ENCODE data around the gene ATG16L1. TPM values are rescaled to one million over a fixed set of nuclear protein-coding genes. Genes with fewer than 3 reads are reported as not detected.

The ATG16L1 gene
- polyA plus RNA-seq, 1 donor (not counting 4 experiments of a cell fraction or from before 2014, with no cell fraction given) = 38.5 TPM

GRCh38 chr2:233236820-233237589, 14.5 kb upstream of the ATG16L1 start:
- H3K4me1 ChIP-seq (ENCODE audit: control insufficient read depth, extremely low read depth, insufficient read depth, low read length) = peaks cover 10% of the 10 kb centered on the region
- no peaks in the 10 kb centered on the region for H3K9me1 ChIP-seq (ENCODE audit: control insufficient read depth, extremely low read depth, insufficient read depth, low read length)
- H2AFZ ChIP-seq (ENCODE audit: control insufficient read depth, low read length) = no peak overlapping the region
- dilution Hi-C loops (cut with MboI; ENCODE audit: extremely low pct_ligation_motif_present, low sequenced_read_pairs) = loop anchor here (25.0 kb wide), 1 partner anchor 375 kb away; the partner anchor contains the start of gene SNORC
- no peaks in the 10 kb centered on the region for H3K79me2 ChIP-seq (ENCODE audit: control insufficient read depth, insufficient read depth, low read length)
- no peaks in the 10 kb centered on the region for H4K20me1 ChIP-seq (ENCODE audit: control insufficient read depth, extremely low read depth, insufficient read depth, low read length)
- DNase-seq (ENCODE audit: low read depth, low spot score) (no peak), FAIRE-seq (no peak)
- no peaks in the 10 kb centered on the region for H3K36me3 ChIP-seq (ENCODE audit: control insufficient read depth in 2 of 2, extremely low read depth in 1 of 2, insufficient read depth in 2 of 2, low read length in 2 of 2)
- no peak overlapping the region for H3K27ac ChIP-seq (ENCODE audit: control insufficient read depth, insufficient read depth, low read length)
- no peak overlapping the region for H3K4me2 ChIP-seq (ENCODE audit: control insufficient read depth, extremely low read depth, insufficient read depth, low read depth, low read length)
- no peaks in the 10 kb centered on the region for H3K27me3 ChIP-seq (ENCODE audit: control insufficient read depth, extremely low read depth, insufficient read depth, low read length)
- no peak overlapping the region for H3K4me3 ChIP-seq (ENCODE audit: control insufficient read depth in 2 of 3, extremely low read depth in 1 of 3, insufficient read depth in 2 of 3, low read depth in 1 of 3, low read length in 3 of 3)
- H3K9me3 ChIP-seq (ENCODE audit: control insufficient read depth, low read depth, low read length) = no peaks in the 10 kb centered on the region
- no peak overlapping the region for H3K9ac ChIP-seq (ENCODE audit: control insufficient read depth, extremely low read depth, insufficient read depth, low read length)
- TF ChIP-seq EZH2 (IDR thresholded peaks at IDR 0.05; ENCODE audit: low read length) (no peak), CTCF (optimal IDR thresholded peaks at IDR 0.05 in 1 of 3, IDR thresholded peaks at IDR 0.05 in 1 of 3, conservative IDR thresholded peaks at IDR 0.05 in 1 of 3; ENCODE audit: extremely low read depth in 1 of 3, insufficient read depth in 2 of 3, low read length in 3 of 3) (no peak)

- Histone ChIP-seq H3K4me1 (ENCODE audit: control insufficient read depth, extremely low read depth, insufficient read depth, low read length) (peaks cover 20% of the 10 kb centered on the region), H3K79me2 (ENCODE audit: control insufficient read depth, insufficient read depth, low read length) (no peaks in the 10 kb centered on the region), H3K9ac (ENCODE audit: control insufficient read depth, extremely low read depth, insufficient read depth, low read length) (no peak overlapping the region), H3K27me3 (ENCODE audit: control insufficient read depth, extremely low read depth, insufficient read depth, low read length) (no peaks in the 10 kb centered on the region), H3K4me3 (ENCODE audit: control insufficient read depth in 2 of 3, extremely low read depth in 1 of 3, insufficient read depth in 2 of 3, low read depth in 1 of 3, low read length in 3 of 3) (no peak overlapping the region), H3K9me3 (ENCODE audit: control insufficient read depth, low read depth, low read length) (no peaks in the 10 kb centered on the region), H3K27ac (ENCODE audit: control insufficient read depth, insufficient read depth, low read length) (no peak overlapping the region), H3K36me3 (ENCODE audit: control insufficient read depth in 2 of 2, extremely low read depth in 1 of 2, insufficient read depth in 2 of 2, low read length in 2 of 2) (no peaks in the 10 kb centered on the region), H3K9me1 (ENCODE audit: control insufficient read depth, extremely low read depth, insufficient read depth, low read length) (no peaks in the 10 kb centered on the region), H3K4me2 (ENCODE audit: control insufficient read depth, extremely low read depth, insufficient read depth, low read depth, low read length) (peak overlapping the region; percentile 2), H4K20me1 (ENCODE audit: control insufficient read depth, extremely low read depth, insufficient read depth, low read length) (no peaks in the 10 kb centered on the region), H2AFZ (ENCODE audit: control insufficient read depth, low read length) (no peak overlapping the region)
- dilution Hi-C loops (cut with MboI; ENCODE audit: extremely low pct_ligation_motif_present, low sequenced_read_pairs) = loop anchor here (25.0 kb wide), 1 partner anchor 379 kb away; the partner anchor contains the start of gene SNORC
- TF ChIP-seq CTCF (optimal IDR thresholded peaks at IDR 0.05 in 1 of 3, IDR thresholded peaks at IDR 0.05 in 1 of 3, conservative IDR thresholded peaks at IDR 0.05 in 1 of 3; ENCODE audit: extremely low read depth in 1 of 3, insufficient read depth in 2 of 3, low read length in 3 of 3) = no peak
- no peak for TF ChIP-seq EZH2 (IDR thresholded peaks at IDR 0.05; ENCODE audit: low read length)
- FAIRE-seq (peak; percentile 80), DNase-seq (ENCODE audit: low read depth, low spot score) (no peak)
These were observed 10.6 kb upstream of the ATG16L1 start for GRCh38 chr2:233240897-233241296.

All from keratinocyte (primary cell).